GM21825 (cell line): ENCODE data around the gene WASF1.
"Not testable (repeated sequence)": the region's sequence is repeated elsewhere in the genome, so short reads cannot be mapped to it uniquely, and the experiment has no call there.

Experiments
- ATAC-seq: cut with Tn5 transposase; IDR thresholded peaks from one replicate; pipeline ENCODE4 v1.9.1; 2021; ENCODE audit warnings: mild to moderate bottlenecking, moderate library complexity; ENCODE audit not compliant: unreplicated experiment

The WASF1 gene

GRCh38 chr6:110095101-110095500 lies 84.4 kb downstream of the WASF1 start:
- ATAC-seq: no peak

DNA sequence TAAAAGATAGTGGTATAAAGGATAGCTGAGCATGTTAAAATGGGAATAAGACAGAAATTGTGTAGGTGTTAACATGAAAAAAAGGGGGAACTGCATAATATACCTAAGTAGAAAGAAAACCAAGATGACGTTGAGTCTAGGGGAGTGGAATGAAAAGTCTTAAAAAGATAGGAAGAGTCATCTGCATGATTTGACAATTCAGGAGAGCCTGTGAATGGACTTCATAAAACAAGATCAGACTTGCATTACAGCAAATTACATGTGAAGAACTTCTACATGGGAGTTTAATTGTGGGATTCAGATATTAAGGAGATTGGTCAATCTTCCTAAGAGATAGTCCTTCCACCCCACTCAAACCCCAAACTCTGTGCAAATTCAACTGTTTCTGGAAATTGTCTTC lies 85.5 kb downstream of the WASF1 start:
- no peak for ATAC-seq

DNA sequence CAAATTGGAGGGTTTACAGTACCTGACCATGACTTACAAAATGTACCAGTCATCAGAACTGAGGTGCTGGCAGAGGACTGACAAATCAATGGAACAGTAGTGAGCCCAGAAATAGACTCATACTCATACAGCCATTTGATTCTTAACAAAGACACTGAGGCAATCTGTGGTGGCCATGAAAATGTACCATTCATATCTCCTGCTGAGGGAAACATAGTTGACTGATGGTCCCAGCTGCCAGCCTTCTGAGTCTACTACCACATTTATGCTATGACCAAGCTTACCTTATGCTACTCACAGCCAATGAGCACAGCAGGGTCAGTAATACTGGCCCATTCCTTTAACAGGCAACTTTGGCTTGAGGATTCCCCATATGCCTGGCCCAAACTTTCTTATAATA lies 88.6 kb downstream of the WASF1 start:
- ATAC-seq: no peak

DNA sequence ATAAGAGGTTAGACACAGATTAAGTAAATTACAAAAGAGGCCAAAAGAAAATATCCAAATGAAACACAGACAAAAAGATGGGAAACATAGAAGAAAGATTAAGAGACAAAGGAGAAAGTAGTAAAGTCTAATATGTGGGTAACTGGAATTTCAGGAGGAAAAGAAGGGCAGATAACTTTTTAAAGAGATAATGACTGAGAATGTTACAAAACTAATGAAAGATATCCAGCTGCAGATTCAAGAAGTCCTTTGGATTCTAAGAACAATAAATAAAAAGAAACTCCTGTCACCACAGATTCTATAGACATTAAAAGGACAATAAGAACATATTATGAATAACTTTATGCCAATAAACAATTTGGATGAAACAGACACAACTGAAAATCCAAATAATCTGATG lies 90.1 kb downstream of the WASF1 start:
- no peak for ATAC-seq

GRCh38 chr6:110085285-110085684 lies 94.2 kb downstream of the WASF1 start:
- ATAC-seq: no peak

DNA sequence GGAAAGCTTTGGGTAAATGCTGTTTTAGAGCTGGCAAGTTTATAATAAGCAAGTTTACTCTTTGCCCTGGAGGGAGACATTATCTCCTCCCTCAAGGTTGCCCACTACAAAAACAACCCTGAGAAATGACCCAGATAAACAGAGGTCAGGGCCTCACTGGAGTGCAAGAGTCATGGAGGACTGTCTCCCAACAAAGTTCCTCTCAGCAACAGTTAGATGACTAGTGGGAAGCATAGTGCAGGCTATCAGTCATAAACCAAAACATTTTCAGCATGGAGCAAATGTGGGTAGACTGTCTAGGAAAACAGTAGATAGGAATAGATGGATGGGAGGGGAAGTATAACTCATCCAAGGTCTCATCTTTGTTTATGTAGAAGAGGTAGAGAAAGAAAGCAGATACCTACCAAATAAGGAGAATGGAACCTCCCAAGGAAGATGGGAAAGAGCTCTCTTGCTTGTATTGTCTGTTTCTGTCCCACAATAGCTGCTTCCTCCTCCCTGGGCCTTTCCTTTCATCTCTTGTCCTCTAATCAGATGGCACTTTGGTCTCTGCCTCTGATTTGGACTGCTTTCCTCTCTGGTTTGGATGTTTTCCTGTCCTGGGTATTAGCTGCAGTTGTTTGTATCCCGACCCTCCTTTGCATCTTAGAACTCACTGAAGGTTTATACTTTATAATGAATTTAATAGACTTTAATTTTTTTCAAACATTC lies 95.4 kb downstream of the WASF1 start:
- ATAC-seq: no peak

- no peak for ATAC-seq
These were observed 104.1 kb downstream of the WASF1 start for GRCh38 chr6:110075406-110075805.

- not testable (repeated sequence) for ATAC-seq
These were observed 106.0 kb downstream of the WASF1 start for GRCh38 chr6:110073474-110073873.

DNA sequence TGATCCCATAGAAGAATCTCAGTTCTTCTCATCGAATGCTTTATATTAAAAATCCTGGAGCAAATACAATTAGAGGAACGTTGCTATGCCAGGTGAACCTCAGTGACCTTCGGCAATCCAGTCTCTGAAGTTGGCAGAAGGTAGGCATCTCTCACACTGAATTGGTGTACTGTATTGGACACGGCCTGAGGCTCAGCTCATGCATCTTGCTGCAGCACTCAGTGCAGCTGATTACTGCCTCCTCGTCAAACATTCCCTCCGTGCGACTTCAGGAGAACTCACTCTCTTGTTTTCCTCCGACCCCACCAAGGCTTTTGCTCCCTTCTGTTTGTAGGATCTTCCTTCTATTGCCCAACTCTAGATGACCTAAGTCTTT lies 110.9 kb downstream of the WASF1 start:
- ATAC-seq: no peak

DNA sequence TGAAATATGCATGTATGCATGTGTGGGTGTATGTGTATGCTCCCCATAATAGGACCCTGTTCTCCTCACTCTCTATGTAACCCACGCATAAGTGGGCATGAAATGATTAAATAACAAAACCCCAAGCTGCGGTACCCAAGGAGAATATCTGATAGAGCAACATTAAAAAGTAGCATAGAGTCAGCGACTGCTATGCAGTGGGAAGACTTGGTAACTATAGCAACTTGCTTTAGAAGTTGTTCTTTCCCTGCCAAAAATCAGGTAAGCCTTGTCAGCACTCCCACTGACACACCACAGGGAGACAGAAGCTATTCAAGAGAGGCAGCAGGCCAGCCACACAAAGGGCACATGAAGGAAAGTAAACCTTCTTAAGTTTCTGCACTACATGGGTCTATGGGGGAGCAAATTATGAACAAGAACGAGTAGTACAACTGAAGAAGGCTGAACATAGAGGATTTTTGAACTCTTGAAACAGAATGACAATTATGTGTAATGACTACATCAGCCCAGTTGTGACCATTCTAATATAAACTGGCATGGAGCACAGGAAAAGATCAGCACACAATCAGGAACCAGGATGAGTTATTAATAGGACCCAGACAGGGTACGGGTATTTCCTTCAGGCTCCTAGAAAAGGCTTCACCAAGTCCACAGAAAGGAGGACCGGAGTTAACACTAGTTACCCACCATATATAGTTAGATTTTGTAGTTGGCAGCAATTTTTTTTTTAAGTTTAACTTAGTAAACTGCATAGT lies 111.5 kb downstream of the WASF1 start:
- ATAC-seq: no peak

- no peak for ATAC-seq
These were observed 114.5 kb downstream of the WASF1 start for GRCh38 chr6:110064744-110065524.

DNA sequence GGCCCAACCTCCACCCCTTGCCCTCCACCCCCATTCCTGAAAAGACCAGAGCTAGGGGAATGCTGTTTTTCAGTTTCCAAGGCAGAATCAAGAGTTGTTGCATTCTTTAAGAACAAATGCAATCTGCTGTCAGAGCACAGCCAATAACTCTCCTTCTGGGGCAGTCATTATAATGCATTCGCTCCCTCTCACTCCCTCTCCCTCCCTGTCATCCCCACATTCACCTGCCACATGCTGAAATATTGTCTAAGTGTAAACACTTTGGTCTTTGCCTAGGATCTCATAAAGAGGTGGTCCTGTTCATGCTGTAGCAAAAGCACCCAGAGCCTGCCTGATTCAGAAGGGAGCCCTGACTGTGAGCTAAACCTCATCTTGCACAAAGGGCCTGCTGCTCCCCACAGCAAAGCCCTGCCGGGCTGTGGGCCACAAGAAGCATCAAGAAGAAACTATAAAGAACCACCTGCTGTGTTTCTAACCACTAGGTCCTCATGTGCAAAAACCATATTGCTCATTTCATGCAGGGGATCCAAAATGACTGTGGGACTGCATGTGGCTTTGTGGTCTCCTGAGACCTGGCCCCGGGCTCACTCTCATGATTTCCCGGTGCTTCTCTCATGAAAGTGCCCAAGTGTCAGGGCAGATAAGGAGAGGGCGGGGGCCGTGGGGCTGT lies 115.7 kb downstream of the WASF1 start:
- no peak for ATAC-seq

DNA sequence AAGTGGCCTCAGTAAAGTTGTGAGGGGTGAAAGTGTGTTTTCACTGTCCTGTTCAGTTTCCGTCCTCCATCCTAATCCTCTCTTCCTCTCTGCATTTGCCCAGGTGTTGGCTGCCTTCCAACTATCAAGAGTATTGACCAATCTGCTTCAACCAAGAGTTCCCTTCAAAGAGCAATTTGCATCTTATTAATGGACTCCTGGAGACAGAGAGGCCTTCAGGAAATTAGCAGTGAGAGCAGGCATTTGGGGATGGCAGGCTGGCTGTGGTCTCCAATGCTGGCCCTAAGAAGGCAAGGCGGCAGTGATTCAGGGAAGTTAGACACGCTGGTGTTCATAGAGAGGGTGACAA lies 124.1 kb downstream of the WASF1 start:
- ATAC-seq: no peak

- ATAC-seq: no peak
These were observed 124.6 kb downstream of the WASF1 start for GRCh38 chr6:110054664-110055386.

GRCh38 chr6:110053395-110054240 lies 125.9 kb downstream of the WASF1 start:
- ATAC-seq: no peak

DNA sequence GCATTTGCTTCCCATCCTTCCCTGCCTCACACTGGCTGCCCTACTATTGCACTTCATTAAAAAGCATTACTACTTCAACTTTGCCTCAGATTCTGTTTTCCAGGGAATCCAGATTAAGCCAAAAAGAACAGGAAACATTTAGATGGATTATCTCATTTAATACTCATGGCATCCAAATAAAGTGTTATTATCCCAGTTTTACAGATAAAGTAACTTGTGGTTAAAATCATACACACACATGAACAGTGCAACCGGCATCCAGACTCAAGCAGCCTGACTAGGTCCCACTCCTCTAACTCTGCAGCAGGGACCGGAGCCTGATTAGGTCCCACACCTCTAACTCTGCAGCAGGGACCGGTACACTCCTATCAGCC lies 129.0 kb downstream of the WASF1 start:
- ATAC-seq: no peak
